Lower lobe of right lung (tissue), 2 donors: ENCODE data around the gene BNC1. TPM values are rescaled to one million over a fixed set of nuclear protein-coding genes. Genes with fewer than 3 reads are reported as not detected.

Experiments
- ATAC-seq, 2 donors: fragments of 200-7000 bp; cut with Tn5 transposase; one replicate each; pipeline ENCODE4 v1.9.1; 2020 to 2022; ENCODE audit warnings: mild to moderate bottlenecking in 2 of 2, moderate library complexity in 2 of 2
- DNase-seq: peaks from one replicate; pipeline ENCODE4 v3.0.0-alpha.2; 2020
- H3K27ac ChIP-seq: fragments of 200-600 bp; one replicate; pipeline ENCODE4 v1.8.0; 2022
- H3K27me3 ChIP-seq: fragments of 200-600 bp; one replicate; pipeline ENCODE4 v1.8.0; 2022; ENCODE audit warnings: low read depth
- H3K36me3 ChIP-seq: fragments of 200-600 bp; one replicate; pipeline ENCODE4 v1.8.0; 2022; ENCODE audit warnings: mild to moderate bottlenecking
- H3K4me1 ChIP-seq: fragments of 200-600 bp; one replicate; pipeline ENCODE4 v1.8.0; 2022
- H3K4me3 ChIP-seq: fragments of 200-600 bp; one replicate; pipeline ENCODE4 v1.8.0; 2022; ENCODE audit warnings: mild to moderate bottlenecking
- H3K9me3 ChIP-seq: fragments of 200-600 bp; one replicate; pipeline ENCODE4 v1.8.0; 2022
- CTCF ChIP-seq: fragments of 200-600 bp; IDR thresholded peaks from one replicate; pipeline ENCODE4 v1.8.0; 2022; ENCODE audit warnings: antibody characterized with exemption, mild to moderate bottlenecking
- intact Hi-C: fragments of 100-400 bp; cut with DNase I; formaldehyde crosslinking; loops from one replicate; pipeline ENCODE4 v1.11.0; 2022
- total RNA-seq: library from RNA; stranded (reverse); fragmentation: NEBNext Ultra II Directional; extraction: Animal tissue kit (Norgen Biotek cat#: 25700); gene quantifications from one replicate; pipeline ENCODE4 v1.2.1, GENCODE V29; 2021
- donor health status: DM: no; HTN: yes; CAD: no; lungs with severe emphysema.

Gene BNC1
- total RNA-seq, 1 donor from 2014 or later: 0.21 TPM

DNA sequence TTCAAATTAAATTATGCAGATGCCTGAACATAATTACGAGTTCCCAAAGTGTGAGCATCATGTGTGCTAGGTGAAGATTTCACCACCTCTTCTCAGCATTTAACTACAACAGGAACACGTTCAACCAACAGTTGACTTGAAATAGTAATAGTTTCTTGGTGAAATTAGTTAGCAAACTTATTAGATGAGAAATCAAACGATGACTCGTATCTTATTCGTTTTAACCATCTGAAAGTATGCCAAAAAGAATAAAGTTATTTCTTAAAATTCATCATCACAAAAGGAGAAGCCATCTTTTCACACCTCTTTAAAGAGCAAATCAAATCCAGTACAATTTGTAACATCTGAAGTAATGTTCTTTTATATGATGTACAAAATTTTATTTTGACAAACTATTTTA lies 2.3 kb downstream of the BNC1 start:
- no peak for TF ChIP-seq CTCF
- DNase-seq (no peak), ATAC-seq (no peak)
- Histone ChIP-seq H3K4me3 (no peak overlapping the region), H3K36me3 (no peaks in the 10 kb centered on the region), H3K27ac (no peak overlapping the region), H3K27me3 (peaks cover 81% of the 10 kb centered on the region), H3K4me1 (peaks cover 7% of the 10 kb centered on the region), H3K9me3 (no peaks in the 10 kb centered on the region)
- intact Hi-C loops: no loop called here

GRCh38 chr15:83278191-83278590 lies 6.3 kb downstream of the BNC1 start:
- intact Hi-C loops: no loop called here
- peaks cover 69% of the 10 kb centered on the region for H3K27me3 ChIP-seq
- H3K4me3 ChIP-seq: no peak overlapping the region
- H3K36me3 ChIP-seq: no peaks in the 10 kb centered on the region
- no peak for ATAC-seq
- TF ChIP-seq CTCF: no peak
- H3K27ac ChIP-seq: no peak overlapping the region
- H3K9me3 ChIP-seq: no peaks in the 10 kb centered on the region
- H3K4me1 ChIP-seq: no peaks in the 10 kb centered on the region
- no peak for DNase-seq

DNA sequence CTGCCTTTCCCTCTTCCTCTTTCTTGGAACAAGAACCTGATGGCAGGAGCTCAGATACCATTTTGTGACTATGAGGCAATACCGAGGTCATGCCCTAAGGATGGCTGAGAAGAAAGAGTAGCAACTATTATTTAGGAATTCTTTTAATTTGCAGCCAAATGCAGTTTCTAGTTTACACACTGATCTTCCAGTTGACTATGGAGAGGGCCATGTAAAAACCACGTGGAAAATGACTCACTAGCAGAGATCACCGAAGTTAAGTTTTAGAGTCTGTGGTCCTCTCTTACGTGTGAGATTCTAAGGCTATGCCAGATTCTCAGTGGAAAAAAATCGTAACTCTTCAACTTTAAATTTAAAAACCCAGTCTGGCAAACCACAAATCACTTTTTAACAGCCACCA lies 7.8 kb downstream of the BNC1 start:
- intact Hi-C loops: no loop called here
- Histone ChIP-seq H3K36me3 (no peaks in the 10 kb centered on the region), H3K4me1 (no peaks in the 10 kb centered on the region), H3K27me3 (peaks cover 54% of the 10 kb centered on the region), H3K4me3 (no peak overlapping the region), H3K9me3 (no peaks in the 10 kb centered on the region), H3K27ac (no peak overlapping the region)
- no peak for TF ChIP-seq CTCF
- ATAC-seq (no peak), DNase-seq (no peak)

- H3K27me3 ChIP-seq: peaks cover 41% of the 10 kb centered on the region
Observed at GRCh38 chr15:83275412-83275811, 9.1 kb downstream of the BNC1 start.

DNA sequence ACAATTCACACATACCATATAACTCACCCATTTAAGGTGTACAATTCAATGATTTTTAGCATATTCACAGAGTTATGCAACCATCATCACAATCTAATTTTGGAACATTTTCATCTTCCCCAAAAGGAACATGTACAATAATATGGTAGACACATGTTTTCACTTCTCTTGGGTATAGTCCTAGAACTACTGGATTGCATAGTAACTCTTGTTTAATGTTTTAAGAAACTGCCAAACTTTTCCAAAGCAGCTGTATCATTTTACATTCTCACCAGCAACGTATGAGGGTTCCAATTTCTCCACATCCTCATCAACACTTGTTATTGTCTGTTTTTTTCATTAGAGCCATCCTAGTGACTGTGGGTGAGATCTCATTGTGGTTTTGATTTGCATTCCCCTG lies 14.3 kb downstream of the BNC1 start:
- Histone ChIP-seq H3K27me3 (peaks cover 4% of the 10 kb centered on the region), H3K4me1 (no peaks in the 10 kb centered on the region), H3K27ac (no peak overlapping the region), H3K9me3 (no peaks in the 10 kb centered on the region), H3K4me3 (no peak overlapping the region), H3K36me3 (no peaks in the 10 kb centered on the region)
- intact Hi-C loops: no loop called here
- TF ChIP-seq CTCF: no peak
- DNase-seq (no peak), ATAC-seq (no peak)

More at GRCh38 chr15:83275412-83275811, 9.1 kb downstream of the BNC1 start:
- H3K4me3 ChIP-seq: no peak overlapping the region
- no peak overlapping the region for H3K27ac ChIP-seq
- intact Hi-C loops: no loop called here
- DNase-seq (no peak), ATAC-seq (no peak)
- no peaks in the 10 kb centered on the region for H3K4me1 ChIP-seq
- TF ChIP-seq CTCF: no peak
- H3K9me3 ChIP-seq: no peaks in the 10 kb centered on the region
- H3K36me3 ChIP-seq: no peaks in the 10 kb centered on the region

GRCh38 chr15:83268147-83268546 lies 16.3 kb downstream of the BNC1 start:
- DNase-seq (no peak), ATAC-seq (no peak)
- H3K4me1 ChIP-seq: no peaks in the 10 kb centered on the region
- H3K9me3 ChIP-seq: no peaks in the 10 kb centered on the region
- intact Hi-C loops: no loop called here
- H3K4me3 ChIP-seq: no peak overlapping the region
- H3K27me3 ChIP-seq: no peaks in the 10 kb centered on the region
- TF ChIP-seq CTCF: no peak
- no peak overlapping the region for H3K27ac ChIP-seq
- H3K36me3 ChIP-seq: no peaks in the 10 kb centered on the region
